B cell (primary cell): ENCODE measurements around the gene FKBP8. TPM values are rescaled to one million over a fixed set of nuclear protein-coding genes. Genes with fewer than 3 reads are reported as not detected.

ENCODE experiments used
- ATAC-seq: fragments of 200-7000 bp; cut with Tn5 transposase; one replicate; pipeline ENCODE4 v1.10.0; 2021; ENCODE audit warnings: low read depth, mild to moderate bottlenecking, moderate number of reproducible peaks, moderate library complexity
- CTCF ChIA-PET: fragments of 350-600 bp; sonication (Branson Sonifier 250); formaldehyde crosslinking; loops from one replicate; lab custom pipeline; 2021; ENCODE audit warnings: antibody characterized with exemption, inconsistent platforms; lab: Charles Lee
- POLR2A ChIA-PET: fragments of 350-600 bp; sonication (Branson Sonifier 250); formaldehyde crosslinking; loops from one replicate; lab custom pipeline; 2021; ENCODE audit warnings: antibody characterized with exemption; lab: Charles Lee
- DNase-seq: peaks from one replicate; pipeline ENCODE4 v3.0.0; 2013
- H2AFZ ChIP-seq: 2 replicates; pipeline ENCODE4 v1.6.1; 2012; ENCODE audit warnings: mild to moderate bottlenecking, low read depth, low read length; ENCODE audit not compliant: insufficient read depth, poor library complexity, severe bottlenecking
- H3K27ac ChIP-seq, 2 donors: 1 replicate in 1 of 2; 2 replicates in 1 of 2; pipeline ENCODE4 v1.5.1; 2012 to 2013; ENCODE audit warnings: low read length in 2 of 2, mild to moderate bottlenecking in 2 of 2, moderate library complexity in 1 of 2
- H3K27me3 ChIP-seq, 4 experiments: fragments of 200-600 bp in 1 of 4; sonication (generic) in 1 of 4; replicated peaks in 1 of 4; 1 replicate in 2 of 4; 2 replicates in 2 of 4; pipeline versions ENCODE4 v1.6.1 to v1.7.0; 2013 to 2016; ENCODE audit warnings: low read length in 3 of 4, mild to moderate bottlenecking in 2 of 4, mixed read lengths in 1 of 4, moderate library complexity in 1 of 4; ENCODE audit not compliant: insufficient read depth in 4 of 4, control insufficient read depth in 3 of 4; ENCODE audit errors: control extremely low read depth in 1 of 4
- H3K36me3 ChIP-seq, 2 experiments: replicated peaks in 1 of 2; 1 replicate in 1 of 2; 2 replicates in 1 of 2; pipeline versions ENCODE4 v1.6.1 to v1.7.1; 2013; ENCODE audit warnings: low read length in 1 of 2; ENCODE audit not compliant: insufficient read depth in 2 of 2, control insufficient read depth in 1 of 2; ENCODE audit errors: control extremely low read depth in 1 of 2, extremely low read depth in 1 of 2
- H3K4me1 ChIP-seq, 2 donors: fragments of 200-600 bp in 1 of 2; sonication (generic) in 1 of 2; 1 replicate in 1 of 2; 2 replicates in 1 of 2; pipeline versions ENCODE4 v1.5.1 to v1.6.1; 2013 to 2017; ENCODE audit warnings: low read length in 2 of 2; ENCODE audit not compliant: control insufficient read depth in 2 of 2, insufficient read depth in 2 of 2
- H3K4me2 ChIP-seq: replicated peaks from 2 replicates; pipeline ENCODE3; 2012; ENCODE audit warnings: mild to moderate bottlenecking, low read depth, low read length; ENCODE audit not compliant: poor library complexity, severe bottlenecking
- H3K4me3 ChIP-seq, 5 experiments: fragments of 200-600 bp in 1 of 5; sonication (generic) in 1 of 5; 1 replicate in 3 of 5; 2 replicates in 2 of 5; pipeline versions ENCODE4 v1.5.1 to v1.7.0; 2011 to 2016; ENCODE audit warnings: low read length in 4 of 5, mild to moderate bottlenecking in 4 of 5, low read depth in 2 of 5, control low read depth in 1 of 5, moderate library complexity in 1 of 5; ENCODE audit not compliant: insufficient read depth in 1 of 5; ENCODE audit errors: control extremely low read depth in 1 of 5, extremely low read depth in 1 of 5
- H3K79me2 ChIP-seq: fragments of 200-600 bp; sonication (generic); one replicate; pipeline ENCODE4 v1.6.0; 2016; ENCODE audit warnings: low read length; ENCODE audit not compliant: control insufficient read depth, insufficient read depth
- H3K9ac ChIP-seq: fragments of 200-600 bp; sonication (generic); 2 replicates; pipeline ENCODE4 v1.6.1; 2017; ENCODE audit warnings: mild to moderate bottlenecking, low read length, moderate library complexity
- H3K9me3 ChIP-seq, 3 donors: one replicate each; pipeline versions ENCODE4 v1.6.1 to v1.7.1; 2013; ENCODE audit warnings: low read length in 2 of 3; ENCODE audit not compliant: control insufficient read depth in 2 of 3, insufficient read depth in 1 of 3; ENCODE audit errors: control extremely low read depth in 1 of 3
- H4K20me1 ChIP-seq: 2 replicates; pipeline ENCODE4 v1.6.0; 2012; ENCODE audit warnings: mild to moderate bottlenecking, low read length; ENCODE audit not compliant: insufficient read depth, control insufficient read depth, poor library complexity, severe bottlenecking
- H3K27ac Mint-ChIP-seq: one replicate; pipeline ENCODE4 v1.8.0; 2021; ENCODE audit warnings: mixed read lengths
- H3K27me3 Mint-ChIP-seq: one replicate; pipeline ENCODE4 v1.8.0; 2021; ENCODE audit warnings: mixed read lengths
- H3K4me1 Mint-ChIP-seq: one replicate; pipeline ENCODE4 v1.8.0; 2021; ENCODE audit warnings: mixed read lengths
- H3K4me3 Mint-ChIP-seq: one replicate; pipeline ENCODE4 v1.8.0; 2021; ENCODE audit warnings: mixed read lengths
- H3K9me3 Mint-ChIP-seq: one replicate; pipeline ENCODE4 v1.8.0; 2022; ENCODE audit warnings: mixed read lengths; ENCODE audit not compliant: insufficient read depth
- CTCF ChIP-seq: fragments of 200-600 bp; IDR thresholded peaks from one replicate; pipeline ENCODE4 v1.8.0; 2022; ENCODE audit warnings: antibody characterized with exemption, mild to moderate bottlenecking
- EZH2 ChIP-seq: IDR thresholded peaks from 2 replicates; pipeline ENCODE4 v1.6.1; 2012; ENCODE audit warnings: borderline replicate concordance, low read depth, mild to moderate bottlenecking, moderate library complexity, low read length; ENCODE audit not compliant: insufficient read depth, poor library complexity, severe bottlenecking
- WGBS: methylation state at CpG from one replicate; pipeline ENCODE4 v1.1.5; 2013; ENCODE audit warnings: missing lambda C conversion rate; ENCODE audit not compliant: insufficient coverage; 5-methylcytosine and 5-hydroxymethylcytosine counted together
- intact Hi-C: fragments of 100-400 bp; cut with micrococcal nuclease; formaldehyde crosslinking; loops from one replicate; pipeline ENCODE4 v1.10.0; 2022
- polyA plus RNA-seq: library from polyadenylated mRNA; depleted of rRNA; stranded (reverse); fragments of >200 nt; gene quantifications from 2 replicates; pipeline ENCODE4 v1.2.3, GENCODE V29; 2012
- total RNA-seq, 2 donors: library from RNA; stranded (reverse); fragments of 120-200 nt in 1 of 2; gene quantifications; 1 replicate in 1 of 2; 2 replicates in 1 of 2; pipeline versions ENCODE4 v1.2.3 to v1.2.4, GENCODE V29; 2013 to 2022

Gene FKBP8
- total and polyA plus RNA-seq, 2 donors (not counting 1 experiment from before 2014, with no cell fraction given), result 148 to 163 TPM

- DNase-seq (no peak), ATAC-seq (no peak)
- ChIA-PET POLR2A (interaction anchor here (0.7 to 0.8 kb wide), 2 partner anchors 17 to 81 kb away, joined by 4 to 10 read pairs; no protein-coding TSS in a partner anchor), CTCF (interaction anchor here (0.6 kb wide), 1 partner anchor 15 kb away, joined by 3 read pairs; no protein-coding TSS in a partner anchor)
- peaks cover 5 to 48% of the 10 kb centered on the region in 2 experiments for H3K36me3 ChIP-seq
- no peak overlapping the region for H2AFZ ChIP-seq
- H3K27ac ChIP-seq, result no peak overlapping the region
- Mint-ChIP-seq H3K27me3 (no peaks in the 10 kb centered on the region), H3K27ac (no peak overlapping the region), H3K4me3 (no peak overlapping the region), H3K4me1 (peaks cover 18% of the 10 kb centered on the region), H3K9me3 (no peaks in the 10 kb centered on the region)
- no peak overlapping the region for H3K9ac ChIP-seq
- H3K27me3 ChIP-seq, result no peaks in the 10 kb centered on the region
- peaks cover 20% of the 10 kb centered on the region for H3K79me2 ChIP-seq
- H3K4me2 ChIP-seq, result no peak overlapping the region
- 98% methylated on average over 19 of the region's 19 CpGs for WGBS
- intact Hi-C loops, result no loop called here
- no peak for TF ChIP-seq CTCF
- no peak for TF ChIP-seq EZH2
- no peaks in the 10 kb centered on the region for H3K9me3 ChIP-seq
- H3K4me1 ChIP-seq, result peaks cover 14 to 17% of the 10 kb centered on the region in 2 donors
- no peaks in the 10 kb centered on the region for H4K20me1 ChIP-seq
- H3K4me3 ChIP-seq, result no peak overlapping the region
Measured at GRCh38 chr19:18539372-18539771, 4.0 kb downstream of the FKBP8 start.

- no peaks in the 10 kb centered on the region for H4K20me1 ChIP-seq
- WGBS, result 97% methylated on average over 18 of the region's 22 CpGs
- Mint-ChIP-seq H3K27ac (no peak overlapping the region), H3K4me3 (no peak overlapping the region), H3K27me3 (no peaks in the 10 kb centered on the region), H3K9me3 (no peaks in the 10 kb centered on the region), H3K4me1 (peaks cover 11% of the 10 kb centered on the region)
- no peak for ATAC-seq
- ChIA-PET POLR2A (interaction anchor here (0.7 kb wide), 1 partner anchor 17 kb away, joined by 3 read pairs; no protein-coding TSS in a partner anchor), CTCF (no interaction called here)
- TF ChIP-seq CTCF, result no peak
- TF ChIP-seq EZH2, result no peak
- no peak overlapping the region for H3K4me3 ChIP-seq
- H2AFZ ChIP-seq, result no peak overlapping the region
- peaks cover 17% of the 10 kb centered on the region for H3K79me2 ChIP-seq
- intact Hi-C loops, result no loop called here
- H3K9ac ChIP-seq, result no peak overlapping the region
- no peaks in the 10 kb centered on the region for H3K9me3 ChIP-seq
- H3K27me3 ChIP-seq, result no peaks in the 10 kb centered on the region
- H3K36me3 ChIP-seq, result peaks cover 5 to 49% of the 10 kb centered on the region in 2 experiments
- peaks cover 9 to 10% of the 10 kb centered on the region in 2 donors for H3K4me1 ChIP-seq
- no peak overlapping the region for H3K4me2 ChIP-seq
- no peak for DNase-seq
- no peak overlapping the region for H3K27ac ChIP-seq
Measured at GRCh38 chr19:18538115-18538514, 5.3 kb downstream of the FKBP8 start.
